Measurements from ENCODE around the gene OR4C6.

The OR4C6 gene

GRCh38 chr11:55652560-55652959 lies 9.4 kb upstream of the OR4C6 start:
- Histone ChIP-seq H3K79me2 (ENCODE audit: insufficient read depth, low read depth) (no peaks in the 10 kb centered on the region), H2AFZ (ENCODE audit: low read depth) (no peak overlapping the region), H3K27ac (no peak overlapping the region), H4K20me1 (ENCODE audit: insufficient read depth) (no peaks in the 10 kb centered on the region), H3K4me1 (ENCODE audit: low read depth, poor library complexity, severe bottlenecking) (no peaks in the 10 kb centered on the region), H3K4me3 (IDR thresholded peaks at IDR 0.05; ENCODE audit: insufficient read depth, low read depth, low read length) (no peak overlapping the region), H3K9ac (no peak overlapping the region), H3K4me2 (no peak overlapping the region), H3K27me3 (ENCODE audit: insufficient read depth, low read depth) (no peaks in the 10 kb centered on the region), H3K36me3 (ENCODE audit: insufficient read depth) (no peaks in the 10 kb centered on the region)
- no peak for TF ChIP-seq CTCF (conservative IDR thresholded peaks at IDR 0.05; ENCODE audit: low read depth, low read length)

GRCh38 chr11:55655096-55655495 lies 6.9 kb upstream of the OR4C6 start:
- no peak for TF ChIP-seq CTCF (conservative IDR thresholded peaks at IDR 0.05; ENCODE audit: low read depth, low read length)
- Histone ChIP-seq H3K36me3 (ENCODE audit: insufficient read depth) (no peaks in the 10 kb centered on the region), H3K27ac (no peak overlapping the region), H3K4me2 (no peak overlapping the region), H3K4me1 (ENCODE audit: low read depth, poor library complexity, severe bottlenecking) (no peaks in the 10 kb centered on the region), H3K27me3 (ENCODE audit: insufficient read depth, low read depth) (no peaks in the 10 kb centered on the region), H2AFZ (ENCODE audit: low read depth) (no peak overlapping the region), H3K79me2 (ENCODE audit: insufficient read depth, low read depth) (no peaks in the 10 kb centered on the region), H3K4me3 (IDR thresholded peaks at IDR 0.05; ENCODE audit: insufficient read depth, low read depth, low read length) (no peak overlapping the region), H4K20me1 (ENCODE audit: insufficient read depth) (no peaks in the 10 kb centered on the region), H3K9ac (no peak overlapping the region)

GRCh38 chr11:55658031-55658573 lies 3.9 kb upstream of the OR4C6 start:
- Histone ChIP-seq H3K4me1 (ENCODE audit: low read depth, poor library complexity, severe bottlenecking) (no peaks in the 10 kb centered on the region), H3K27me3 (ENCODE audit: insufficient read depth, low read depth) (no peaks in the 10 kb centered on the region), H3K36me3 (ENCODE audit: insufficient read depth) (no peaks in the 10 kb centered on the region), H3K9ac (no peak overlapping the region), H3K79me2 (ENCODE audit: insufficient read depth, low read depth) (no peaks in the 10 kb centered on the region), H3K27ac (no peak overlapping the region), H2AFZ (ENCODE audit: low read depth) (no peak overlapping the region), H4K20me1 (ENCODE audit: insufficient read depth) (no peaks in the 10 kb centered on the region), H3K4me2 (no peak overlapping the region), H3K4me3 (IDR thresholded peaks at IDR 0.05; ENCODE audit: insufficient read depth, low read depth, low read length) (no peak overlapping the region)
- TF ChIP-seq CTCF (conservative IDR thresholded peaks at IDR 0.05; ENCODE audit: low read depth, low read length): no peak

GRCh38 chr11:55658608-55659007 lies 3.4 kb upstream of the OR4C6 start:
- Histone ChIP-seq H3K36me3 (ENCODE audit: insufficient read depth) (no peaks in the 10 kb centered on the region), H3K4me1 (ENCODE audit: low read depth, poor library complexity, severe bottlenecking) (no peaks in the 10 kb centered on the region), H4K20me1 (ENCODE audit: insufficient read depth) (no peaks in the 10 kb centered on the region), H3K27me3 (ENCODE audit: insufficient read depth, low read depth) (no peaks in the 10 kb centered on the region), H3K79me2 (ENCODE audit: insufficient read depth, low read depth) (no peaks in the 10 kb centered on the region), H3K9ac (no peak overlapping the region), H2AFZ (ENCODE audit: low read depth) (no peak overlapping the region), H3K4me2 (no peak overlapping the region), H3K27ac (no peak overlapping the region), H3K4me3 (IDR thresholded peaks at IDR 0.05; ENCODE audit: insufficient read depth, low read depth, low read length) (no peak overlapping the region)
- TF ChIP-seq CTCF (conservative IDR thresholded peaks at IDR 0.05; ENCODE audit: low read depth, low read length): no peak

Data from KMS-11 (cell line).